Keratinocyte (primary cell): ENCODE measurements around the gene CEP63. TPM values are rescaled to one million over a fixed set of nuclear protein-coding genes. Genes with fewer than 3 reads are reported as not detected.
"Not testable (repeated sequence)": the region's sequence is repeated elsewhere in the genome, so short reads cannot be mapped to it uniquely, and the experiment has no call there.

ENCODE experiments used
- DNase-seq: peaks from one replicate; pipeline ENCODE4 v3.0.0-alpha.2; 2011; ENCODE audit warnings: low read depth, missing footprints, low spot score
- FAIRE-seq: peaks from 2 replicates; lab custom pipeline; 2011; peaks lifted over from hg19 to GRCh38; lab: Jason Lieb, UNC
- H2AFZ ChIP-seq: 2 replicates; pipeline ENCODE4 v1.6.0; 2012; ENCODE audit warnings: low read length, control low read depth, inconsistent platforms; ENCODE audit not compliant: control insufficient read depth
- H3K27ac ChIP-seq: 2 replicates; pipeline ENCODE4 v1.5.1; 2011; ENCODE audit warnings: low read length; ENCODE audit not compliant: control insufficient read depth, insufficient read depth
- H3K27me3 ChIP-seq: 3 replicates; pipeline ENCODE4 v1.6.0; 2011; ENCODE audit warnings: low read length; ENCODE audit not compliant: control insufficient read depth, insufficient read depth; ENCODE audit errors: extremely low read depth
- H3K36me3 ChIP-seq, 2 experiments: 2 replicates in 1 of 2; 3 replicates in 1 of 2; pipeline ENCODE4 v1.5.1; 2011; ENCODE audit warnings: low read length in 2 of 2, mild to moderate bottlenecking in 1 of 2; ENCODE audit not compliant: control insufficient read depth in 2 of 2, insufficient read depth in 2 of 2; ENCODE audit errors: extremely low read depth in 1 of 2
- H3K4me1 ChIP-seq: 3 replicates; pipeline ENCODE4 v1.5.1; 2011; ENCODE audit warnings: low read length; ENCODE audit not compliant: control insufficient read depth, insufficient read depth; ENCODE audit errors: extremely low read depth
- H3K4me2 ChIP-seq: 3 replicates; pipeline ENCODE4 v1.6.0; 2011; ENCODE audit warnings: low read depth, low read length; ENCODE audit not compliant: control insufficient read depth, insufficient read depth; ENCODE audit errors: extremely low read depth
- H3K4me3 ChIP-seq, 3 experiments: fragments of 200-600 bp in 1 of 3; sonication (generic) in 1 of 3; 2 replicates in 2 of 3; 3 replicates in 1 of 3; pipeline ENCODE4 v1.5.1; 2011 to 2016; ENCODE audit warnings: low read length in 3 of 3, mild to moderate bottlenecking in 3 of 3, control low read depth in 2 of 3, inconsistent platforms in 1 of 3, low read depth in 1 of 3, mixed read lengths in 1 of 3, mixed run types in 1 of 3, moderate library complexity in 1 of 3; ENCODE audit not compliant: control insufficient read depth in 2 of 3, insufficient read depth in 2 of 3; ENCODE audit errors: extremely low read depth in 1 of 3
- H3K79me2 ChIP-seq: 2 replicates; pipeline ENCODE4 v1.6.0; 2012; ENCODE audit warnings: low read length; ENCODE audit not compliant: control insufficient read depth, insufficient read depth
- H3K9ac ChIP-seq: 3 replicates; pipeline ENCODE4 v1.6.0; 2011; ENCODE audit warnings: low read length; ENCODE audit not compliant: control insufficient read depth, insufficient read depth; ENCODE audit errors: extremely low read depth
- H3K9me1 ChIP-seq: 3 replicates; pipeline ENCODE4 v1.6.0; 2011; ENCODE audit warnings: low read length; ENCODE audit not compliant: control insufficient read depth, insufficient read depth; ENCODE audit errors: extremely low read depth
- H3K9me3 ChIP-seq: 2 replicates; pipeline ENCODE4 v1.5.1; 2012; ENCODE audit warnings: low read depth, low read length; ENCODE audit not compliant: control insufficient read depth
- H4K20me1 ChIP-seq: 3 replicates; pipeline ENCODE4 v1.6.0; 2011; ENCODE audit warnings: low read length; ENCODE audit not compliant: control insufficient read depth, insufficient read depth; ENCODE audit errors: extremely low read depth
- EZH2 ChIP-seq: IDR thresholded peaks from one replicate; pipeline ENCODE4 v1.6.1; 2012; ENCODE audit warnings: inconsistent platforms, mild to moderate bottlenecking, low read length, moderate library complexity
- dilution Hi-C: fragments of 300-500 bp; cut with MboI; formaldehyde crosslinking; loops from one replicate; pipeline ENCODE4 v1.7.0; 2020; ENCODE audit warnings: low sequenced_read_pairs; ENCODE audit not compliant: extremely low pct_ligation_motif_present
- polyA plus RNA-seq, 5 experiments: library from polyadenylated mRNA; depleted of rRNA in 3 of 5; stranded (reverse) in 3 of 5; stranded (forward) in 1 of 5; unstranded in 1 of 5; fragments of >200 nt; gene quantifications; 1 replicate in 1 of 5; 2 replicates in 3 of 5; 3 replicates in 1 of 5; pipeline versions ENCODE4 v1.2.1 to v1.2.3, GENCODE V29; 2011 to 2012; ENCODE audit warnings: missing spikeins in 2 of 5, low read depth in 1 of 5, low replicate concordance in 1 of 5
- TF ChIP-seq, protein P1 (sequence below), 3 experiments: IDR thresholded peaks in 1 of 3; conservative IDR thresholded peaks in 1 of 3; optimal IDR thresholded peaks in 1 of 3; 2 replicates in 2 of 3; 3 replicates in 1 of 3; pipeline versions ENCODE3 to v1.5.1; 2011; ENCODE audit warnings: low read length in 3 of 3, mild to moderate bottlenecking in 3 of 3, moderate library complexity in 2 of 3, control low read depth in 1 of 3, inconsistent platforms in 1 of 3; ENCODE audit not compliant: insufficient read depth in 2 of 3; ENCODE audit errors: extremely low read depth in 1 of 3

CEP63 gene
- polyA plus RNA-seq, 1 donor (not counting 4 experiments of a cell fraction or from before 2014, with no cell fraction given) = 10.1 TPM

DNA sequence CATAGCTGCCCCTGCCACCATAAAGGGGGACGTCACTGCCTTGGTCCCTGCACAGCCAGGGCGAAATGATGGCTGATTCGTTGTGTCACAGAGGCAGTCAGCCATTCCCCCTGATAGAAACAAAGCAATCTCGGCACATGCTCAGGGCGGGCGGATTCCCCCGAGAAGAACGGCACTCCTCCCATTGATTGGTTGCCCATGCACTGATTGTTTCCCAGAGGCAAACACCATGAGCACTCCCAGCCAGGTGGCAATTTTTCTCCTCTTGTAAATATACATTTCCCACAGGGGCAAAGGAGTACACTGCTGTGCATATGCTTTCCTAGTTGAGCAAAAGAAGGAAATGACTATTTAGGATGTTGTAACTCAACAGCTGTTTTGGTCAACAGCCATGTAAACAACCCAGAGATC is 108.5 kb downstream of the CEP63 start:
- dilution Hi-C loops = no loop called here
- no peaks in the 10 kb centered on the region for H4K20me1 ChIP-seq
- H3K4me2 ChIP-seq = no peak overlapping the region
- no peak overlapping the region for H3K27ac ChIP-seq
- H3K4me1 ChIP-seq = peaks cover 24% of the 10 kb centered on the region
- H3K36me3 ChIP-seq = no peaks in the 10 kb centered on the region
- no peak overlapping the region for H3K9ac ChIP-seq
- TF ChIP-seq, protein P1, sequence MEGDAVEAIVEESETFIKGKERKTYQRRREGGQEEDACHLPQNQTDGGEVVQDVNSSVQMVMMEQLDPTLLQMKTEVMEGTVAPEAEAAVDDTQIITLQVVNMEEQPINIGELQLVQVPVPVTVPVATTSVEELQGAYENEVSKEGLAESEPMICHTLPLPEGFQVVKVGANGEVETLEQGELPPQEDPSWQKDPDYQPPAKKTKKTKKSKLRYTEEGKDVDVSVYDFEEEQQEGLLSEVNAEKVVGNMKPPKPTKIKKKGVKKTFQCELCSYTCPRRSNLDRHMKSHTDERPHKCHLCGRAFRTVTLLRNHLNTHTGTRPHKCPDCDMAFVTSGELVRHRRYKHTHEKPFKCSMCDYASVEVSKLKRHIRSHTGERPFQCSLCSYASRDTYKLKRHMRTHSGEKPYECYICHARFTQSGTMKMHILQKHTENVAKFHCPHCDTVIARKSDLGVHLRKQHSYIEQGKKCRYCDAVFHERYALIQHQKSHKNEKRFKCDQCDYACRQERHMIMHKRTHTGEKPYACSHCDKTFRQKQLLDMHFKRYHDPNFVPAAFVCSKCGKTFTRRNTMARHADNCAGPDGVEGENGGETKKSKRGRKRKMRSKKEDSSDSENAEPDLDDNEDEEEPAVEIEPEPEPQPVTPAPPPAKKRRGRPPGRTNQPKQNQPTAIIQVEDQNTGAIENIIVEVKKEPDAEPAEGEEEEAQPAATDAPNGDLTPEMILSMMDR (optimal IDR thresholded peaks at IDR 0.05 in 1 of 3, IDR thresholded peaks at IDR 0.05 in 1 of 3, conservative IDR thresholded peaks at IDR 0.05 in 1 of 3; ENCODE audit: extremely low read depth in 1 of 3, insufficient read depth in 2 of 3, low read length in 3 of 3) = no peak
- TF ChIP-seq EZH2 = no peak
- peaks cover 16% of the 10 kb centered on the region for H3K9me3 ChIP-seq
- H2AFZ ChIP-seq = no peak overlapping the region
- no peak overlapping the region for H3K4me3 ChIP-seq
- no peaks in the 10 kb centered on the region for H3K9me1 ChIP-seq
- no peaks in the 10 kb centered on the region for H3K79me2 ChIP-seq
- DNase-seq (no peak), FAIRE-seq (no peak)
- H3K27me3 ChIP-seq = no peaks in the 10 kb centered on the region

DNA sequence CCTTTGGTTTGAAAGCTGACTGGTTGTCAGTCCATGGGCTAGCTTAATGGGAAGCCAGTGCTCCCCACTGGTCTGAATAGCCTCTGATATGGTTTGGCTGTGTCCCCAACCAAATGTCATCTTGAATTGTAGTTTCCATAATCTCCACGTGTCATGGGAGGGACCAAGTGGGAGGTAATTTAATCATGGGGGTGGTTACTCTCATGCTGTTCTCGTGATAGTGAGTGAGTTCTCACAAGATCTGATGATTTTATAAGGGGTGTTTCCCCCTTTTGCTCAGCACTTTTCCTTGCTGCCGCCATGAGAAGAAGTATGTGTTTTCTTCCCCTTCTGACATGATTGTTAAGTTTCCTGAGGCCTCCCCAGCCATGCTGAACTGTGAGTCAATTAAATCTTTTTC is 109.1 kb downstream of the CEP63 start:
- dilution Hi-C loops, DNase-seq, H3K9me1 ChIP-seq, H3K4me3 ChIP-seq, FAIRE-seq, H2AFZ ChIP-seq, H3K27me3 ChIP-seq, H4K20me1 ChIP-seq, H3K79me2 ChIP-seq, H3K27ac ChIP-seq, H3K9ac ChIP-seq, H3K36me3 ChIP-seq, H3K4me2 ChIP-seq: not testable (repeated sequence)
- Histone ChIP-seq H3K9me3 (peaks cover 16% of the 10 kb centered on the region), H3K4me1 (peaks cover 24% of the 10 kb centered on the region)

DNA sequence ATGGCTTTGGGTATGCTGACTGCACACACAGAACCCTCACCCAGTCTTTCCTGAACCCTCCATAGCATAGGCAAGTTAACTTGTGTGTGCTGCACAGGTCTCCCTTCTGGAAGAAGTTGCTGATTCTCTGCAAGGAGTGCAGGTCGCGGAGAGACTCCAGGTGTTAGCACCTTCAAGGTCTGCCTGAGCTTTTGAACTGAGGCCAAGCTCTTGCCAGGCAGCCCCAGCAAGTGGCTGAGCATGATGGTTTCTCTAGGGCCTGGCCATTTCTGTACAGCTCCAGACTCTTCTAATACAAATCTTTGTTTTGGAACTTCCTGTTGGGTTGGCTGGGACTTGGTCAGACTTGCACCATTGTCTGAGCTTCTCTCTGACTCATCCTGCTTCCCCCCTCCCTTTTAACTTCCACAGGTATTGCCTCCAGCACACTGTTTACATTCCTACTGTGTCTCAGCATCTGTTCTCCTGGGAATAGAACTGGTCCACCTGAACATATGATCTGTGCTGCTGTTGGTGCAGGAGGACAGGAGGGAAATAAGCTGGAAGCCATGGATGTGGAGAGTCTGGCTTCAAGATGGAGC is 111.6 kb downstream of the CEP63 start:
- Histone ChIP-seq H3K36me3 (no peaks in the 10 kb centered on the region), H2AFZ (peak overlapping the region; percentile 14), H3K27ac (peak overlapping the region; percentile 15), H3K4me1 (peaks cover 21% of the 10 kb centered on the region), H3K4me2 (peak overlapping the region; percentile 48), H3K4me3 (no peak overlapping the region), H4K20me1 (no peaks in the 10 kb centered on the region), H3K79me2 (no peaks in the 10 kb centered on the region), H3K9ac (no peak overlapping the region), H3K9me1 (no peaks in the 10 kb centered on the region), H3K9me3 (peaks cover 16% of the 10 kb centered on the region), H3K27me3 (no peaks in the 10 kb centered on the region)
- dilution Hi-C loops = no loop called here
- DNase-seq (peak; percentile 83), FAIRE-seq (peak; percentile 100)
- no peak for TF ChIP-seq EZH2
- TF ChIP-seq, protein P1 (optimal IDR thresholded peaks at IDR 0.05 in 1 of 3, IDR thresholded peaks at IDR 0.05 in 1 of 3, conservative IDR thresholded peaks at IDR 0.05 in 1 of 3; ENCODE audit: extremely low read depth in 1 of 3, insufficient read depth in 2 of 3, low read length in 3 of 3) = no peak
